Measurements from ENCODE around the gene BMPER. TPM values are rescaled to one million over a fixed set of nuclear protein-coding genes. Genes with fewer than 3 reads are reported as not detected.

BMPER gene
- total and polyA plus RNA-seq, 2 of the 8 experiments (the other 6 are each of a cell fraction or from before 2014, with no cell fraction given): 0.33 to 0.69 TPM

DNA sequence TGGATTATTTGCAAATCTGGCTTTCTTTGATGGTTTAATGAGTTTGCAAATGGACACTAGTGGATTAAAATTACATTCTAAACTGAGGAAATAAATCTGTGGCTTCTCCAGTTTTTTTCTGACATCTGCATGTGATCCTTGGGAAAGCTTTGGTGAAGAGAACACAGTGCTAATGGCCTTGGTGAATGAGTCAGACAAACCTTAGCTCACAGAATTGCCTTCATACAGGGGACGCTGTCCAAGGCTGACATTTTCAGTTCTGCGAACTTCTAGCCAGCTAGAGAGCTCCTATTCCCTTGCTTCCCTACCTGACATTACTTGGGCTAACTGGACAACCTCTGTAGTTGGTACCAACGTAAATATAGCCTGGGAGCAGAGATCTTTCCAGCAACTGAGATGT, 21.2 kb downstream of the BMPER start:
- Histone ChIP-seq H2BK15ac (ENCODE audit: low read length) (no peak overlapping the region), H4K20me1 (replicated peaks in 1 of 2; ENCODE audit: control insufficient read depth in 1 of 2, insufficient read depth in 2 of 2, low read length in 2 of 2) (no peaks in the 10 kb centered on the region), H3K27me3 (replicated peaks in 1 of 4; ENCODE audit: control insufficient read depth in 3 of 4, extremely low read depth in 1 of 4, insufficient read depth in 3 of 4, low read length in 3 of 4) (no peaks in the 10 kb centered on the region), H3K4ac (replicated peaks; ENCODE audit: insufficient read length, low read depth, low read length) (no peak overlapping the region), H3K9me3 (ENCODE audit: insufficient read depth in 2 of 2, low read depth in 1 of 2, low read length in 1 of 2) (no peaks in the 10 kb centered on the region), H2BK20ac (ENCODE audit: low read length) (no peak overlapping the region), H3K56ac (replicated peaks; ENCODE audit: insufficient read length, low read depth, low read length) (no peak overlapping the region), H3K18ac (ENCODE audit: extremely low read depth, low read length) (no peak overlapping the region), H3K27ac (ENCODE audit: low read depth, low read length) (no peak overlapping the region), H3K14ac (ENCODE audit: insufficient read length) (no peak overlapping the region), H4K91ac (replicated peaks; ENCODE audit: insufficient read length, low read length) (no peak overlapping the region), H3K9ac (replicated peaks in 1 of 4; ENCODE audit: extremely low read depth in 1 of 4, low read depth in 3 of 4, low read length in 3 of 4) (peak overlapping the region in 1 of 4 experiments; percentile 9; a peak in 1 of 7 replicates), H2AFZ (ENCODE audit: low read length) (no peak overlapping the region), H3K4me3 (ENCODE audit: extremely low read depth in 1 of 4, insufficient read depth in 2 of 4, low read depth in 3 of 4, low read length in 4 of 4) (no peak overlapping the region), H3K36me3 (ENCODE audit: control insufficient read depth in 2 of 4, insufficient read depth in 4 of 4, low read length in 3 of 4) (no peaks in the 10 kb centered on the region), H3K23ac (ENCODE audit: insufficient read length) (no peak overlapping the region), H3K4me2 (ENCODE audit: insufficient read depth in 1 of 2, low read depth in 2 of 2, low read length in 2 of 2) (no peak overlapping the region), H2BK120ac (replicated peaks; ENCODE audit: low read depth, low read length) (no peak overlapping the region), H3K79me2 (ENCODE audit: control insufficient read depth in 1 of 2, insufficient read depth in 2 of 2, low read length in 2 of 2) (no peaks in the 10 kb centered on the region), H4K5ac (ENCODE audit: insufficient read length, low read depth, low read length) (no peak overlapping the region), H3K23me2 (ENCODE audit: low read depth, low read length) (no peaks in the 10 kb centered on the region), H2AK5ac (ENCODE audit: low read depth, low read length) (no peak overlapping the region), H2BK5ac (ENCODE audit: low read depth, low read length) (no peak overlapping the region), H3K79me1 (ENCODE audit: low read depth, low read length) (no peaks in the 10 kb centered on the region), H2BK12ac (ENCODE audit: low read depth, low read length) (no peak overlapping the region), H3K4me1 (replicated peaks in 1 of 4; ENCODE audit: control insufficient read depth in 3 of 4, insufficient read depth in 4 of 4, low read length in 3 of 4) (no peaks in the 10 kb centered on the region), H4K8ac (ENCODE audit: extremely low read depth, insufficient read depth, low read length) (no peak overlapping the region)
- ChIA-PET CTCF (ENCODE audit: partially characterized antibody) (interaction anchor here (0.8 to 1.3 kb wide), 5 partner anchors 10 to 503 kb away, joined by 3 to 4 read pairs (median 3); no protein-coding TSS in a partner anchor), POLR2A (ENCODE audit: partially characterized antibody) (no interaction called here)
- DNase-seq (ENCODE audit: low read depth in 1 of 2, low spot score in 2 of 2) (no peak), FAIRE-seq (no peak)
- 93% methylated on average over 3 of the region's 3 CpGs; no CpG with 5 or more reads in 1 of the 2 experiments for WGBS, 2 experiments (ENCODE audit: extremely low coverage in 1 of 2, insufficient coverage in 1 of 2, insufficient read length in 1 of 2, insufficient replicate concordance in 2 of 2, low coverage in 1 of 2, low lambda C conversion rate in 2 of 2, missing lambda C conversion rate in 1 of 2)
- TF ChIP-seq TEAD4 (IDR thresholded peaks at IDR 0.05; ENCODE audit: low read depth, low read length) (no peak), EZH2 (IDR thresholded peaks at IDR 0.05; ENCODE audit: low read depth, low read length, severe bottlenecking) (no peak), CBX8 (IDR thresholded peaks at IDR 0.05; ENCODE audit: borderline replicate concordance, low read depth, low read length) (no peak), POLR2A (IDR thresholded peaks at IDR 0.05; ENCODE audit: control extremely low read depth in 1 of 2, low read depth in 2 of 2, low read length in 2 of 2) (no peak), CTBP2 (IDR thresholded peaks at IDR 0.05; ENCODE audit: borderline replicate concordance, insufficient read depth, insufficient read length, low read length) (no peak), CBX5 (IDR thresholded peaks at IDR 0.05; ENCODE audit: low read depth, low read length) (no peak), RAD21 (IDR thresholded peaks at IDR 0.05 in 1 of 2, conservative IDR thresholded peaks at IDR 0.05 in 1 of 2; ENCODE audit: low read depth in 2 of 2, low read length in 2 of 2) (no peak), JUN (IDR thresholded peaks at IDR 0.05; ENCODE audit: low read depth, low read length) (no peak), POLR2AphosphoS5 (IDR thresholded peaks at IDR 0.05; ENCODE audit: low read depth, low read length) (no peak)

Measured in H1 (cell line).